Breast epithelium (tissue), 3 donors: ENCODE data around the gene AGAP2.

Experiments used
- POLR2AphosphoS5 ChIP-seq, 3 donors: sonication (generic); formaldehyde crosslinking; IDR thresholded peaks; one replicate each; pipeline ENCODE4 v1.6.1; 2017; ENCODE audit warnings: antibody characterized with exemption in 3 of 3
- TF ChIP-seq, protein P1 (sequence below), 3 donors: fragments of 450-650 bp; IDR thresholded peaks; one replicate each; pipeline ENCODE4 v1.5.1; 2016 to 2017; ENCODE audit warnings: antibody characterized with exemption in 3 of 3, mild to moderate bottlenecking in 3 of 3, moderate library complexity in 3 of 3

- peak; percentile 42 to 77 (median 69) for TF ChIP-seq POLR2AphosphoS5 (IDR thresholded peaks at IDR 0.05)
- TF ChIP-seq, protein P1, sequence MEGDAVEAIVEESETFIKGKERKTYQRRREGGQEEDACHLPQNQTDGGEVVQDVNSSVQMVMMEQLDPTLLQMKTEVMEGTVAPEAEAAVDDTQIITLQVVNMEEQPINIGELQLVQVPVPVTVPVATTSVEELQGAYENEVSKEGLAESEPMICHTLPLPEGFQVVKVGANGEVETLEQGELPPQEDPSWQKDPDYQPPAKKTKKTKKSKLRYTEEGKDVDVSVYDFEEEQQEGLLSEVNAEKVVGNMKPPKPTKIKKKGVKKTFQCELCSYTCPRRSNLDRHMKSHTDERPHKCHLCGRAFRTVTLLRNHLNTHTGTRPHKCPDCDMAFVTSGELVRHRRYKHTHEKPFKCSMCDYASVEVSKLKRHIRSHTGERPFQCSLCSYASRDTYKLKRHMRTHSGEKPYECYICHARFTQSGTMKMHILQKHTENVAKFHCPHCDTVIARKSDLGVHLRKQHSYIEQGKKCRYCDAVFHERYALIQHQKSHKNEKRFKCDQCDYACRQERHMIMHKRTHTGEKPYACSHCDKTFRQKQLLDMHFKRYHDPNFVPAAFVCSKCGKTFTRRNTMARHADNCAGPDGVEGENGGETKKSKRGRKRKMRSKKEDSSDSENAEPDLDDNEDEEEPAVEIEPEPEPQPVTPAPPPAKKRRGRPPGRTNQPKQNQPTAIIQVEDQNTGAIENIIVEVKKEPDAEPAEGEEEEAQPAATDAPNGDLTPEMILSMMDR (IDR thresholded peaks at IDR 0.05): peak; percentile 13 to 32 (median 23)
Observed at GRCh38 chr12:57744777-57745484, 6.4 kb upstream of the AGAP2 start, which contains the start of gene TSPAN31.
